HepG2 (cell line): ENCODE results near the gene NSMF. TPM values are rescaled to one million over a fixed set of nuclear protein-coding genes. Genes with fewer than 3 reads are reported as not detected.

Experiments
- ESRRA ChIP-seq: sonication (generic); formaldehyde crosslinking; IDR thresholded peaks from 2 replicates; pipeline ENCODE4 v1.5.1; 2020; ENCODE audit warnings: mild to moderate bottlenecking, low read depth, missing genetic modification reagents
- HDAC6 ChIP-seq: fragments of 200-600 bp; sonication (generic); IDR thresholded peaks from 2 replicates; pipeline ENCODE4 v1.7.0; 2017; ENCODE audit warnings: mild to moderate bottlenecking, antibody characterized with exemption, low read length, low read depth
- HOXA3 ChIP-seq: sonication (generic); formaldehyde crosslinking; IDR thresholded peaks from 2 replicates; pipeline ENCODE4 v1.5.0; 2020; ENCODE audit warnings: missing genetic modification reagents
- NR2F6 ChIP-seq, 2 experiments: IDR thresholded peaks; 2 replicates each; pipeline ENCODE4 v1.6.1; 2016; ENCODE audit warnings: antibody characterized with exemption in 1 of 2, mild to moderate bottlenecking in 1 of 2
- POLR2AphosphoS5 ChIP-seq: IDR thresholded peaks from 2 replicates; pipeline ENCODE4 v1.6.1; 2012; ENCODE audit warnings: low read depth, low read length
- RAD21 ChIP-seq: fragments of 450-650 bp; formaldehyde crosslinking; IDR thresholded peaks from 2 replicates; pipeline ENCODE4 v1.5.0; 2020; ENCODE audit warnings: mild to moderate bottlenecking
- SMAD9 ChIP-seq: sonication (generic); formaldehyde crosslinking; IDR thresholded peaks from 2 replicates; pipeline ENCODE4 v1.5.1; 2020; ENCODE audit warnings: mild to moderate bottlenecking, missing genetic modification reagents
- ZNF350 ChIP-seq: sonication (generic); formaldehyde crosslinking; IDR thresholded peaks from 2 replicates; pipeline ENCODE4 v1.4.0; 2020; ENCODE audit warnings: mild to moderate bottlenecking, low read depth, missing genetic modification reagents, borderline replicate concordance
- ZNF616 ChIP-seq: sonication (generic); formaldehyde crosslinking; IDR thresholded peaks from 2 replicates; pipeline ENCODE4 v1.5.0; 2020; ENCODE audit warnings: low read depth, mild to moderate bottlenecking, missing genetic modification reagents
- ZSCAN21 ChIP-seq: sonication (generic); formaldehyde crosslinking; IDR thresholded peaks from 2 replicates; pipeline ENCODE4 v1.8.0; 2022; ENCODE audit warnings: mild to moderate bottlenecking, missing genetic modification reagents, moderate library complexity, borderline replicate concordance
- polyA plus RNA-seq, 8 experiments: library from polyadenylated mRNA; depleted of rRNA in 3 of 8; stranded (reverse) in 7 of 8; unstranded in 1 of 8; fragments of >200 nt; fragmentation: Illumina TruSeq in 4 of 8; extraction: Trizol in 4 of 8; gene quantifications; 2 replicates each; pipeline versions ENCODE4 v1.2.1 to v1.2.3, GENCODE V29; 2011 to 2016; ENCODE audit warnings: low read depth in 4 of 8, missing spikeins in 1 of 8, mixed read lengths in 1 of 8; ENCODE audit not compliant: insufficient read depth in 1 of 8
- total RNA-seq, 5 experiments: library from RNA; depleted of rRNA; stranded (reverse); fragments of >200 nt; fragmentation: Illumina TruSeq; extraction: Trizol; gene quantifications; 2 replicates each; pipeline ENCODE4 v1.2.3, GENCODE V29; 2016; ENCODE audit warnings: low read depth in 1 of 5
- TF ChIP-seq, protein P1 (sequence below): IDR thresholded peaks from 2 replicates; pipeline ENCODE4 v1.6.1; 2018; ENCODE audit warnings: missing genetic modification reagents
- TF ChIP-seq, protein P2 (sequence below): sonication (generic); formaldehyde crosslinking; IDR thresholded peaks from 2 replicates; pipeline ENCODE4 v1.4.0; 2020; ENCODE audit warnings: missing genetic modification reagents
- TF ChIP-seq, protein P3 (sequence below): sonication (generic); formaldehyde crosslinking; IDR thresholded peaks from 2 replicates; pipeline ENCODE4 v1.5.0; 2020; ENCODE audit warnings: missing genetic modification reagents
- TF ChIP-seq, protein P4 (sequence below): sonication (generic); formaldehyde crosslinking; IDR thresholded peaks from 2 replicates; pipeline ENCODE4 v1.5.0; 2020; ENCODE audit warnings: mild to moderate bottlenecking, missing genetic modification reagents
- TF ChIP-seq, protein P5 (sequence below): sonication (generic); formaldehyde crosslinking; IDR thresholded peaks from 2 replicates; pipeline ENCODE4 v1.4.0; 2020; ENCODE audit warnings: missing genetic modification reagents, borderline replicate concordance
- TF ChIP-seq, protein P6 (sequence below), 2 experiments: sonication (generic) in 1 of 2; formaldehyde crosslinking in 1 of 2; IDR thresholded peaks; 2 replicates each; pipeline versions ENCODE4 v1.4.0 to v1.6.1; 2016 to 2020; ENCODE audit warnings: borderline replicate concordance in 1 of 2, low read depth in 1 of 2, mild to moderate bottlenecking in 1 of 2, missing genetic modification reagents in 1 of 2

Gene NSMF
- total and polyA plus RNA-seq, 2 of the 13 experiments (the other 11 are each of a cell fraction or from before 2014, with no cell fraction given) = 44.3 to 183 TPM

DNA sequence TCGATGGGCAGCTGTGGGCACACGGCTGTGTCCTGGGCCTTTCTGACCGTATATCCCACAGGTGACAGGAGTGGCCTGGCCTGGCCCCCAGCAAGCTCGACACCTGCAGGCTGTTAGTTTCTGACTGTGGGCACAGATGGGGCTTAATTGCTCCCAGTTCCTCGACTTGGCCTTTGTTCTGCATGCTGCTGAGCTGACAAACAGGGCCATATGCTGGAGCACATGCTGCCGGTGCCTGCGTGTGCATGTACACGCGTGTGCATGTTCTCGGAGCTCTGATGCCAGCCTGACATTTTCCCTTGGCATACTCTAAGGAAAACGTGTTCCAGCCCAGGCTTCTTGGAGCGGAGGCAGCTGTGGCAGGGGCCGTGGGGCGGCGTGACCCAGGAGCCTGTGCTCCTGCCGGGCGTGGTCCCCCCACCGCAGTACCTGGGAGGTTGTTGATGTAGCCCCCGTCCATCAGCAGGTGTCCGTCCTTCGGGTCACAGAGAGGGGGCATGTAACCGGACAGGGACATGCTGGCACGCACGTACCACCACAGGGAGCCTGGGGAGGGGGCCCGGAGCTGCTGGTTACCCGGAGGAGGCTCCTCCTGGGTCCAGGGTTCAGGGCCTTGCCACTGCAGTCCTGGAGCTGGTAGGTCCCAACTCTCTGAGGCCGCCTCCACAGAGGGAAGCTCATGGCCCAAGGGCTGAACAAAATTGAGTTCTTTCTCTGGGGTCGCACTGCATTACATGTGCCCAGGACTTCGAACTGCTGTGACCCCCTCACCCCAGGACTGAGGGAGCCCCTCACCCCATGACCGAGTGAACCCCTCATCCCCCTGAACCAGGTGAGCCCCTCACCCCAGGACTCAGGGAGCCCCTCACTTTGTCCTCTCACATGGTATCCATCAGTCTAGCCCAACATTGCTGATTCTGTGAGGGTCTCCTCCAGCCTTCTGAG lies 4.1 kb upstream of the NSMF start (continued):
- TF ChIP-seq, protein P1, sequence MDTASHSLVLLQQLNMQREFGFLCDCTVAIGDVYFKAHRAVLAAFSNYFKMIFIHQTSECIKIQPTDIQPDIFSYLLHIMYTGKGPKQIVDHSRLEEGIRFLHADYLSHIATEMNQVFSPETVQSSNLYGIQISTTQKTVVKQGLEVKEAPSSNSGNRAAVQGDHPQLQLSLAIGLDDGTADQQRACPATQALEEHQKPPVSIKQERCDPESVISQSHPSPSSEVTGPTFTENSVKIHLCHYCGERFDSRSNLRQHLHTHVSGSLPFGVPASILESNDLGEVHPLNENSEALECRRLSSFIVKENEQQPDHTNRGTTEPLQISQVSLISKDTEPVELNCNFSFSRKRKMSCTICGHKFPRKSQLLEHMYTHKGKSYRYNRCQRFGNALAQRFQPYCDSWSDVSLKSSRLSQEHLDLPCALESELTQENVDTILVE = no peak
- TF ChIP-seq, protein P2, sequence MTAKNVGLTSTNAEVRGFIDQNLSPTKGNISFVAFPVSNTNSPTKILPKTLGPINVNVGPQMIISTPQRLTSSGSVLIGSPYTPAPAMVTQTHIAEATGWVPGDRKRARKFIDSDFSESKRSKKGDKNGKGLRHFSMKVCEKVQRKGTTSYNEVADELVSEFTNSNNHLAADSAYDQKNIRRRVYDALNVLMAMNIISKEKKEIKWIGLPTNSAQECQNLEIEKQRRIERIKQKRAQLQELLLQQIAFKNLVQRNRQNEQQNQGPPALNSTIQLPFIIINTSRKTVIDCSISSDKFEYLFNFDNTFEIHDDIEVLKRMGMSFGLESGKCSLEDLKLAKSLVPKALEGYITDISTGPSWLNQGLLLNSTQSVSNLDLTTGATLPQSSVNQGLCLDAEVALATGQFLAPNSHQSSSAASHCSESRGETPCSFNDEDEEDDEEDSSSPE (CRISPR knock-in tag) = peak; percentile 42
- TF ChIP-seq POLR2AphosphoS5 (peak; percentile 77), RAD21 (peak; percentile 26; the same call in 1 of the 2 replicates), HDAC6 (no peak), ZSCAN21 (CRISPR knock-in tag) (peak; percentile 63; the same call in 1 of the 2 replicates), ZNF350 (CRISPR knock-in tag) (no peak), ZNF616 (CRISPR knock-in tag) (0 out of 2 replicates have a peak, but pooled peaks have one; percentile 64), NR2F6 (IDR thresholded peaks at IDR 0.05) (peak; percentile 63), NR2F6 (CRISPR knock-in tag; IDR thresholded peaks at IDR 0.05) (peak; percentile 88), ESRRA (peak; percentile 80), HOXA3 (peak; percentile 65), SMAD9 (CRISPR knock-in tag) (no peak)
- TF ChIP-seq, protein P3, sequence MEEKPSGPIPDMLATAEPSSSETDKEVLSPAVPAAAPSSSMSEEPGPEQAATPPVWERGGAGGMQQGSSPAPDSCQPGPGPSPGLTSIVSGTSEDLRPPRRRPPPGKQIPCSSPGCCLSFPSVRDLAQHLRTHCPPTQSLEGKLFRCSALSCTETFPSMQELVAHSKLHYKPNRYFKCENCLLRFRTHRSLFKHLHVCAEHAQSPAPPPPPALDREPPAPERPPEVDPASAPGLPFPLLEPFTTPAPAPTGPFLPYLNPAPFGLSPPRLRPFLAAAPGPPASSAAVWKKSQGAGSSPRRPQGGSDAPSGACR = peak; percentile 69
- TF ChIP-seq, protein P4, sequence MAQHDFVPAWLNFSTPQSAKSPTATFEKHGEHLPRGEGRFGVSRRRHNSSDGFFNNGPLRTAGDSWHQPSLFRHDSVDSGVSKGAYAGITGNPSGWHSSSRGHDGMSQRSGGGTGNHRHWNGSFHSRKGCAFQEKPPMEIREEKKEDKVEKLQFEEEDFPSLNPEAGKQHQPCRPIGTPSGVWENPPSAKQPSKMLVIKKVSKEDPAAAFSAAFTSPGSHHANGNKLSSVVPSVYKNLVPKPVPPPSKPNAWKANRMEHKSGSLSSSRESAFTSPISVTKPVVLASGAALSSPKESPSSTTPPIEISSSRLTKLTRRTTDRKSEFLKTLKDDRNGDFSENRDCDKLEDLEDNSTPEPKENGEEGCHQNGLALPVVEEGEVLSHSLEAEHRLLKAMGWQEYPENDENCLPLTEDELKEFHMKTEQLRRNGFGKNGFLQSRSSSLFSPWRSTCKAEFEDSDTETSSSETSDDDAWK = no peak
- TF ChIP-seq, protein P5, sequence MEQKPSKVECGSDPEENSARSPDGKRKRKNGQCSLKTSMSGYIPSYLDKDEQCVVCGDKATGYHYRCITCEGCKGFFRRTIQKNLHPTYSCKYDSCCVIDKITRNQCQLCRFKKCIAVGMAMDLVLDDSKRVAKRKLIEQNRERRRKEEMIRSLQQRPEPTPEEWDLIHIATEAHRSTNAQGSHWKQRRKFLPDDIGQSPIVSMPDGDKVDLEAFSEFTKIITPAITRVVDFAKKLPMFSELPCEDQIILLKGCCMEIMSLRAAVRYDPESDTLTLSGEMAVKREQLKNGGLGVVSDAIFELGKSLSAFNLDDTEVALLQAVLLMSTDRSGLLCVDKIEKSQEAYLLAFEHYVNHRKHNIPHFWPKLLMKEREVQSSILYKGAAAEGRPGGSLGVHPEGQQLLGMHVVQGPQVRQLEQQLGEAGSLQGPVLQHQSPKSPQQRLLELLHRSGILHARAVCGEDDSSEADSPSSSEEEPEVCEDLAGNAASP (CRISPR knock-in tag) = no peak
- TF ChIP-seq, protein P6, sequence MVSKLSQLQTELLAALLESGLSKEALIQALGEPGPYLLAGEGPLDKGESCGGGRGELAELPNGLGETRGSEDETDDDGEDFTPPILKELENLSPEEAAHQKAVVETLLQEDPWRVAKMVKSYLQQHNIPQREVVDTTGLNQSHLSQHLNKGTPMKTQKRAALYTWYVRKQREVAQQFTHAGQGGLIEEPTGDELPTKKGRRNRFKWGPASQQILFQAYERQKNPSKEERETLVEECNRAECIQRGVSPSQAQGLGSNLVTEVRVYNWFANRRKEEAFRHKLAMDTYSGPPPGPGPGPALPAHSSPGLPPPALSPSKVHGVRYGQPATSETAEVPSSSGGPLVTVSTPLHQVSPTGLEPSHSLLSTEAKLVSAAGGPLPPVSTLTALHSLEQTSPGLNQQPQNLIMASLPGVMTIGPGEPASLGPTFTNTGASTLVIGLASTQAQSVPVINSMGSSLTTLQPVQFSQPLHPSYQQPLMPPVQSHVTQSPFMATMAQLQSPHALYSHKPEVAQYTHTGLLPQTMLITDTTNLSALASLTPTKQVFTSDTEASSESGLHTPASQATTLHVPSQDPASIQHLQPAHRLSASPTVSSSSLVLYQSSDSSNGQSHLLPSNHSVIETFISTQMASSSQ (IDR thresholded peaks at IDR 0.05; ENCODE audit: low read depth) = no peak
- TF ChIP-seq, protein P6 (CRISPR knock-in tag; IDR thresholded peaks at IDR 0.05; ENCODE audit: borderline replicate concordance) = peak; percentile 41; the same call in 1 of the 2 replicates
